Muscle of leg (tissue), 11 donors: ENCODE results near the gene ATXN2. TPM values are rescaled to one million over a fixed set of nuclear protein-coding genes. Genes with fewer than 3 reads are reported as not detected.
"Not testable (repeated sequence)": the region's sequence is repeated elsewhere in the genome, so short reads cannot be mapped to it uniquely, and the experiment has no call there.

Experiments
- DNase-seq: peaks from one replicate; pipeline ENCODE4 v3.0.0; 2013
- H3K27ac ChIP-seq: one replicate; pipeline ENCODE4 v1.5.1; 2013; ENCODE audit warnings: mild to moderate bottlenecking, low read length, control low read depth
- H3K27me3 ChIP-seq: one replicate; pipeline ENCODE4 v1.6.1; 2013; ENCODE audit warnings: low read length; ENCODE audit not compliant: control insufficient read depth, insufficient read depth
- H3K36me3 ChIP-seq: one replicate; pipeline ENCODE4 v1.6.1; 2013; ENCODE audit warnings: low read length; ENCODE audit not compliant: control insufficient read depth, insufficient read depth
- H3K4me1 ChIP-seq: one replicate; pipeline ENCODE4 v1.6.1; 2013; ENCODE audit warnings: low read length; ENCODE audit not compliant: control insufficient read depth, insufficient read depth
- H3K4me3 ChIP-seq: one replicate; pipeline ENCODE4 v1.5.1; 2013; ENCODE audit warnings: low read length, control low read depth
- H3K9me3 ChIP-seq: replicated peaks from 2 replicates; pipeline ENCODE4 v1.6.1; 2013; ENCODE audit warnings: low read depth, low read length; ENCODE audit not compliant: control insufficient read depth
- WGBS: methylation state at CpG from one replicate; pipeline ENCODE4 v1.1.5; 2013; ENCODE audit warnings: missing lambda C conversion rate; ENCODE audit not compliant: insufficient coverage; 5-methylcytosine and 5-hydroxymethylcytosine counted together
- polyA plus RNA-seq, 8 donors: library from polyadenylated mRNA; unstranded; fragments of 120-200 nt; gene quantifications; one replicate each; pipeline versions ENCODE4 v1.2.1 to v1.2.3, GENCODE V29; 2013; ENCODE audit warnings: inconsistent platforms in 1 of 8, low replicate concordance in 1 of 8; ENCODE audit not compliant: insufficient read length in 8 of 8, insufficient read depth in 1 of 8
- total RNA-seq: library from RNA; stranded (reverse); fragments of 120-200 nt; gene quantifications from one replicate; pipeline ENCODE4 v1.2.4, GENCODE V29; 2013

ATXN2 gene
- total and polyA plus RNA-seq, 9 donors, result 32.3 to 60.2 (median 50.0) TPM

- Histone ChIP-seq H3K36me3 (no peaks in the 10 kb centered on the region), H3K27me3 (no peaks in the 10 kb centered on the region), H3K27ac (peak overlapping the region; percentile 94)
These were observed 36.4 kb upstream of the ATXN2 start for GRCh38 chr12:111635524-111635923.

GRCh38 chr12:111628505-111629260 lies 29.6 kb upstream of the ATXN2 start:
- DNase-seq, result no peak
- Histone ChIP-seq H3K4me1 (peaks cover 2% of the 10 kb centered on the region), H3K4me3 (no peak overlapping the region), H3K9me3 (no peaks in the 10 kb centered on the region), H3K27ac (no peak overlapping the region), H3K36me3 (no peaks in the 10 kb centered on the region), H3K27me3 (no peaks in the 10 kb centered on the region)
- 85% methylated on average over 3 of the region's 7 CpGs for WGBS

More at GRCh38 chr12:111635524-111635923, 36.4 kb upstream of the ATXN2 start:
- H3K4me3 ChIP-seq, result no peak overlapping the region
- peak; percentile 39 for DNase-seq
- peaks cover 34% of the 10 kb centered on the region for H3K4me1 ChIP-seq
- 44% methylated on average over 4 of the region's 8 CpGs for WGBS
- no peaks in the 10 kb centered on the region for H3K9me3 ChIP-seq

GRCh38 chr12:111626230-111626629 lies 27.1 kb upstream of the ATXN2 start:
- Histone ChIP-seq H3K4me3 (no peak overlapping the region), H3K4me1 (no peaks in the 10 kb centered on the region), H3K27me3 (no peaks in the 10 kb centered on the region), H3K36me3 (no peaks in the 10 kb centered on the region), H3K9me3 (no peaks in the 10 kb centered on the region), H3K27ac (no peak overlapping the region)
- WGBS, result 100% methylated on average over 2 of the region's 6 CpGs
- DNase-seq, result no peak

GRCh38 chr12:111624540-111624939 lies 25.4 kb upstream of the ATXN2 start:
- no peak overlapping the region for H3K4me3 ChIP-seq
- no peak for DNase-seq
- H3K27ac ChIP-seq, result no peak overlapping the region
- H3K27me3 ChIP-seq, result no peaks in the 10 kb centered on the region
- H3K36me3 ChIP-seq, result no peaks in the 10 kb centered on the region
- H3K4me1 ChIP-seq, result no peaks in the 10 kb centered on the region
- no peaks in the 10 kb centered on the region for H3K9me3 ChIP-seq
- no CpG with 5 or more reads among the region's 8 CpGs for WGBS

- not testable (repeated sequence) for H3K27me3 ChIP-seq, H3K4me3 ChIP-seq, H3K9me3 ChIP-seq, H3K36me3 ChIP-seq, DNase-seq, H3K4me1 ChIP-seq, H3K27ac ChIP-seq
- WGBS, result 87% methylated on average over 8 of the region's 10 CpGs
These were observed 18.7 kb upstream of the ATXN2 start for GRCh38 chr12:111617841-111618240.

- Histone ChIP-seq H3K4me1 (no peaks in the 10 kb centered on the region), H3K4me3 (no peak overlapping the region), H3K27me3 (no peaks in the 10 kb centered on the region), H3K36me3 (no peaks in the 10 kb centered on the region), H3K9me3 (no peaks in the 10 kb centered on the region), H3K27ac (no peak overlapping the region)
- no peak for DNase-seq
- WGBS, result 84% methylated on average over 6 of the region's 7 CpGs
These were observed 17.1 kb upstream of the ATXN2 start for GRCh38 chr12:111616177-111616623.

- WGBS, result no CpG with 5 or more reads among the region's 3 CpGs
- Histone ChIP-seq H3K4me1 (no peaks in the 10 kb centered on the region), H3K36me3 (no peaks in the 10 kb centered on the region), H3K27ac (no peak overlapping the region), H3K9me3 (no peaks in the 10 kb centered on the region), H3K4me3 (no peak overlapping the region), H3K27me3 (no peaks in the 10 kb centered on the region)
- DNase-seq, result no peak
These were observed 8.1 kb upstream of the ATXN2 start for GRCh38 chr12:111607239-111607638.

- no peaks in the 10 kb centered on the region for H3K4me1 ChIP-seq
- no peaks in the 10 kb centered on the region for H3K36me3 ChIP-seq
- no peak for DNase-seq
- H3K9me3 ChIP-seq, result no peaks in the 10 kb centered on the region
- no peak overlapping the region for H3K27ac ChIP-seq
- no CpG with 5 or more reads among the region's 3 CpGs for WGBS
- H3K27me3 ChIP-seq, result no peaks in the 10 kb centered on the region
- no peak overlapping the region for H3K4me3 ChIP-seq
These were observed 7.7 kb upstream of the ATXN2 start for GRCh38 chr12:111606767-111607230.

GRCh38 chr12:111605911-111606766 lies 7.0 kb upstream of the ATXN2 start:
- no peak for DNase-seq
- Histone ChIP-seq H3K9me3 (no peaks in the 10 kb centered on the region), H3K36me3 (no peaks in the 10 kb centered on the region), H3K4me1 (no peaks in the 10 kb centered on the region), H3K27ac (no peak overlapping the region), H3K4me3 (no peak overlapping the region), H3K27me3 (no peaks in the 10 kb centered on the region)
- WGBS, result 100% methylated on average over 1 of the region's 7 CpGs

- not testable (repeated sequence) for DNase-seq, H3K9me3 ChIP-seq, H3K4me1 ChIP-seq, H3K36me3 ChIP-seq, H3K27ac ChIP-seq, H3K4me3 ChIP-seq, H3K27me3 ChIP-seq
- WGBS, result no CpG with 5 or more reads among the region's 11 CpGs
These were observed 3.7 kb upstream of the ATXN2 start for GRCh38 chr12:111602857-111603256.
